ENCODE results near the gene TMEM134. TPM values are rescaled to one million over a fixed set of nuclear protein-coding genes. Genes with fewer than 3 reads are reported as not detected.

The TMEM134 gene
- total and polyA plus RNA-seq, 3 donors from 2014 or later = 97.5 to 149 (median 126) TPM

- Histone ChIP-seq H3K36me3 (ENCODE audit: low read depth, missing control alignments) (no peaks in the 10 kb centered on the region), H3K27me3 (no peaks in the 10 kb centered on the region), H3K27ac (peak overlapping the region; percentile 85 to 87), H3K9me3 (no peaks in the 10 kb centered on the region), H3K4me1 (peaks cover 12% of the 10 kb centered on the region), H3K4me3 (peak overlapping the region; percentile 49 to 66)
- 52 to 64% methylated on average over 9 to 20 of the region's 20 CpGs for WGBS, 2 donors
- DNase-seq = peak; percentile 34
- intact Hi-C loops (cut with DNase I; ENCODE audit: low total_unique reads) = no loop called here
- TF ChIP-seq POLR2A (IDR thresholded peaks at IDR 0.05) (no peak), CTCF (IDR thresholded peaks at IDR 0.05) (no peak)
These were observed 5.2 kb downstream of the TMEM134 start for GRCh38 chr11:67463680-67464410.

- peaks cover 11% of the 10 kb centered on the region for H3K4me1 ChIP-seq
- no peak overlapping the region for H3K4me3 ChIP-seq
- H3K27me3 ChIP-seq = no peaks in the 10 kb centered on the region
- no peak for DNase-seq
- no peaks in the 10 kb centered on the region for H3K36me3 ChIP-seq (ENCODE audit: low read depth, missing control alignments)
- WGBS, 2 donors = 36 to 72% methylated on average over 10 of the region's 10 CpGs
- TF ChIP-seq POLR2A (IDR thresholded peaks at IDR 0.05) (no peak), CTCF (IDR thresholded peaks at IDR 0.05) (no peak)
- intact Hi-C loops (cut with DNase I; ENCODE audit: low total_unique reads) = no loop called here
- H3K9me3 ChIP-seq = no peaks in the 10 kb centered on the region
- no peak overlapping the region for H3K27ac ChIP-seq
These were observed 5.9 kb downstream of the TMEM134 start for GRCh38 chr11:67463186-67463585.

GRCh38 chr11:67458266-67458665, 10.8 kb downstream of the TMEM134 start:
- 84 to 86% methylated on average over 19 of the region's 19 CpGs for WGBS, 2 donors
- Histone ChIP-seq H3K27ac (no peak overlapping the region), H3K9me3 (no peaks in the 10 kb centered on the region), H3K27me3 (no peaks in the 10 kb centered on the region), H3K4me1 (no peaks in the 10 kb centered on the region), H3K4me3 (no peak overlapping the region), H3K36me3 (ENCODE audit: low read depth, missing control alignments) (no peaks in the 10 kb centered on the region)
- no peak for DNase-seq
- no peak for TF ChIP-seq POLR2A (IDR thresholded peaks at IDR 0.05)
- TF ChIP-seq CTCF (IDR thresholded peaks at IDR 0.05) = no peak
- intact Hi-C loops (cut with DNase I; ENCODE audit: low total_unique reads) = no loop called here

- no peaks in the 10 kb centered on the region for H3K36me3 ChIP-seq (ENCODE audit: low read depth, missing control alignments)
- no peaks in the 10 kb centered on the region for H3K27me3 ChIP-seq
- TF ChIP-seq CTCF (IDR thresholded peaks at IDR 0.05) (no peak), POLR2A (IDR thresholded peaks at IDR 0.05) (no peak)
- no peak overlapping the region for H3K4me3 ChIP-seq
- no peak overlapping the region for H3K27ac ChIP-seq
- no peaks in the 10 kb centered on the region for H3K4me1 ChIP-seq
- no peak for DNase-seq
- 88 to 94% methylated on average over 11 to 12 of the region's 12 CpGs for WGBS, 2 donors
- intact Hi-C loops (cut with DNase I; ENCODE audit: low total_unique reads) = no loop called here
- no peaks in the 10 kb centered on the region for H3K9me3 ChIP-seq
These were observed 11.6 kb downstream of the TMEM134 start for GRCh38 chr11:67457453-67457852.
